ENCODE measurements around the gene BCL3.

The BCL3 gene

DNA sequence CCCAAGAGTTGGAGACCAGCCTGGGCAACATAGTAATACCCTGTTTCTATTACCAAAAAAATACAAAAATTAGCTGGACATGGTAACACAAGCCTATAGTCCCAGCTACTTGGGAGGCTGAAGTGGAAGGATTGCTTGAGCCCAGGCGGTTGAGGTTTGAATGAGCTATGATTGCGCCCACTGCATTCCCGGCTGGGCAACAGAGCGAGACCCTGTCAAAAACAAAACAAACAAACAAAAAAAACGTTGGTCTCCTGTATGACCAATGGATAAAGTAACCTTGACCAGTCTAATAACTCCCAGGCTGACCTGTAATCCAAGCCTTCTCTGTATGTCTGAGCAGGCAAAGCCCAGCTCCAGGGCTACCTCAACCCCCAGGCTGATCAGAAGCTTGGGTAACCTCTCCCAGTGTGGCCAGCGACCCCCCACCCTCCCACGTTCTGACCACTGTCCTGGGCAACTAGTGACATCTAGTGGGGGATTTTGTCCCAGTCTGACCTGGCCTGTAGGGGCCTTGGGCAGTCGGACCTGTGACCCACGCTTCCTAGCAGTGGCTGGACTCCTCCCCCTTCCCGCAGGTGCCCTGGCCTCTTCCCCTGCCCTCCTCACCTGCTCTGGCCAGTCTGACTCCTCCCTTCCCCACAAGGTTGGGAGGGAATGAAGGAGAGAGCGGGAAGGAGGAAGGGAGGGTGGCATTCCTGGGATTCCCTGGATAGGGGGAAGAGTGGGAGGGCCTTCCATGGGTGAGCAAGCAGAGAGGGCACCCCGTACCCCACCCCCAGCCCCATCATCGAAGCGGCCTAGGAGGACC, 59.3 kb downstream of the BCL3 start:
- Histone ChIP-seq H3K36me3 (replicated peaks) (no peaks in the 10 kb centered on the region), H3K27me3 (ENCODE audit: low read depth) (no peaks in the 10 kb centered on the region), H3K4me1 (peaks cover 24% of the 10 kb centered on the region), H3K9me3 (no peaks in the 10 kb centered on the region), H3K4me3 (no peak overlapping the region)
- in situ Hi-C loops (cut with MboI; ENCODE audit: low sequenced_read_pairs): no loop called here
- DNase-seq (ENCODE audit: low spot score in 2 of 2): peak in 1 of 2 experiments; percentile 55

DNA sequence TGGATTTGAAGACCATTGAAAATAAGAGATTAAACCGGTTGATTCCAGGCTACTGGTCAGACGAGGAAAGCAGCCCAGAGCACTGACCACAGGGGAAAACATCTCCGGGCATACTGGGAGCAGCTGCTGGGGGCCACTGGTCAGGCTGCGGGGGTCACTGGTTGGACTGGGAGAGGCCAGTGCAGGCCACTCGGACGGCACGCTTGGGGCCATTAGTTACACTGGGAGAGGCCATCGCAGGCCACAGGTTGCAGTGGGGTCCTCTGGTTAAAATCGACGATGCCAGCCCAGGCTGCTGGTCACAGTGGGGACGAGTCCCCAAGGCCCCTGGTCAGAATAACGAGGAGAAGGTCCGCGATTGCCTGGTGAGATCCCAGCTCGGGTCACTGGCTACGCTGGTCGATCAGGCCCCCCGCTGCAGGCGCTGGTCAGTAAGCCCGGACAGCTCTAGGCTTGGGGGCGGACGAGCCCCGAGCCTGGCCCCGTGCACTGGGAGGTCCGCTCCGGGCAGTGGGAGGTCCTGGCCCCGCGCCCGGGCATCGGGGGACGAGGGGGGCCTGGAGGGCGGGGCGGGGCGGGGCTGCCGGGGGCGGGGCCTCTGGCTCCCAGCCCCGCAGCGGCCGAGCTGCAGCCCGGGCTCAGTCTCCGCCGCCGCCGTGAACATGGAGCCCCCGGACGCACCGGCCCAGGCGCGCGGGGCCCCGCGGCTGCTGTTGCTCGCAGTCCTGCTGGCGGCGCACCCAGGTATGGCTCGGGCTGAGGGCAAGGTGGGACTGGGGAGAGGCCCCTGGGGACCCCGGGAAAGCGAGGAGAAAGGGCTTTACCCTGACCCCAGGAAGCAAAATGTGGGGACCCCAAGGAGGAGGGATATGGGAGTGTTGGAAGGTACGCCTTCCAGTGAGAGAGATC, 60.2 kb downstream of the BCL3 start, which contains the start of gene BCAM:
Gene BCAM, plus strand, starts transcription at position 641 of the 909 bp plus-strand sequence. Its CDS starts 22 bp downstream, at position 663.
- peak; percentile 35 to 84 for DNase-seq (ENCODE audit: low spot score in 2 of 2)
- in situ Hi-C loops (cut with MboI; ENCODE audit: low sequenced_read_pairs): no loop called here

More for the DNA sequence above, 60.2 kb downstream of the BCL3 start, which contains the start of gene BCAM:
- Histone ChIP-seq H3K4me3 (peak within 1 kb of the TSS; percentile 61), H3K9me3 (no peaks in the 10 kb centered on the region), H3K36me3 (replicated peaks) (peaks cover 8% of the 10 kb centered on the region), H3K4me1 (peaks cover 24% of the 10 kb centered on the region), H3K27me3 (ENCODE audit: low read depth) (no peaks in the 10 kb centered on the region)
